Measurements from ENCODE around the gene ANKRD63. TPM values are rescaled to one million over a fixed set of nuclear protein-coding genes. Genes with fewer than 3 reads are reported as not detected.

Gene ANKRD63
- total RNA-seq, 2 experiments from 2014 or later: 0.17 TPM; not detected in 1

Other genes with a start within 250 kb of the ANKRD63 start
- 100 to 1,000 TPM; 195 to 206 TPM for gene SRP14, start 243.9 kb downstream of the ANKRD63 start, total RNA-seq
- gene BMF, start 174.2 kb downstream of the ANKRD63 start, total RNA-seq: 1 to 10 TPM; 7.7 to 8.4 TPM
- 10 to 100 TPM; 57.1 to 65.4 TPM for gene BUB1B, start 122.0 kb downstream of the ANKRD63 start, total RNA-seq
- gene PAK6, start 44.0 kb downstream of the ANKRD63 start, total RNA-seq: 1 to 10 TPM; 2.1 to 2.3 TPM
- gene PLCB2, start 24.9 kb upstream of the ANKRD63 start, total RNA-seq: 10 to 100 TPM; 52.3 to 53.3 TPM
- 10 to 100 TPM; 15.4 to 19.3 TPM for gene INAFM2, start 40.6 kb upstream of the ANKRD63 start, total RNA-seq
- under 1 TPM; 0.17 to 0.34 TPM for gene CCDC9B, start 57.9 kb upstream of the ANKRD63 start, total RNA-seq
- not detected for gene PHGR1, start 68.0 kb upstream of the ANKRD63 start, total RNA-seq
- under 1 TPM; 0.15 to 0.36 TPM for gene DISP2, start 75.2 kb upstream of the ANKRD63 start, total RNA-seq
- 10 to 100 TPM; 50.1 to 60.9 TPM for gene KNSTRN, start 99.7 kb upstream of the ANKRD63 start, total RNA-seq
- 10 to 100 TPM; 68.8 to 72.3 TPM for gene IVD, start 122.7 kb upstream of the ANKRD63 start, total RNA-seq
- gene BAHD1, start 157.9 kb upstream of the ANKRD63 start, total RNA-seq: 10 to 100 TPM; 23.0 to 23.5 TPM
- 10 to 100 TPM; 11.2 to 11.7 TPM for gene CHST14, start 187.9 kb upstream of the ANKRD63 start, total RNA-seq